HG03469 (cell line): ENCODE results near the gene L1CAM.

Experiments
- ATAC-seq: cut with Tn5 transposase; IDR thresholded peaks from one replicate; pipeline ENCODE4 v1.9.1; 2021; ENCODE audit warnings: mild to moderate bottlenecking, moderate library complexity, moderate number of reproducible peaks; ENCODE audit not compliant: unreplicated experiment

Gene L1CAM, protein sequence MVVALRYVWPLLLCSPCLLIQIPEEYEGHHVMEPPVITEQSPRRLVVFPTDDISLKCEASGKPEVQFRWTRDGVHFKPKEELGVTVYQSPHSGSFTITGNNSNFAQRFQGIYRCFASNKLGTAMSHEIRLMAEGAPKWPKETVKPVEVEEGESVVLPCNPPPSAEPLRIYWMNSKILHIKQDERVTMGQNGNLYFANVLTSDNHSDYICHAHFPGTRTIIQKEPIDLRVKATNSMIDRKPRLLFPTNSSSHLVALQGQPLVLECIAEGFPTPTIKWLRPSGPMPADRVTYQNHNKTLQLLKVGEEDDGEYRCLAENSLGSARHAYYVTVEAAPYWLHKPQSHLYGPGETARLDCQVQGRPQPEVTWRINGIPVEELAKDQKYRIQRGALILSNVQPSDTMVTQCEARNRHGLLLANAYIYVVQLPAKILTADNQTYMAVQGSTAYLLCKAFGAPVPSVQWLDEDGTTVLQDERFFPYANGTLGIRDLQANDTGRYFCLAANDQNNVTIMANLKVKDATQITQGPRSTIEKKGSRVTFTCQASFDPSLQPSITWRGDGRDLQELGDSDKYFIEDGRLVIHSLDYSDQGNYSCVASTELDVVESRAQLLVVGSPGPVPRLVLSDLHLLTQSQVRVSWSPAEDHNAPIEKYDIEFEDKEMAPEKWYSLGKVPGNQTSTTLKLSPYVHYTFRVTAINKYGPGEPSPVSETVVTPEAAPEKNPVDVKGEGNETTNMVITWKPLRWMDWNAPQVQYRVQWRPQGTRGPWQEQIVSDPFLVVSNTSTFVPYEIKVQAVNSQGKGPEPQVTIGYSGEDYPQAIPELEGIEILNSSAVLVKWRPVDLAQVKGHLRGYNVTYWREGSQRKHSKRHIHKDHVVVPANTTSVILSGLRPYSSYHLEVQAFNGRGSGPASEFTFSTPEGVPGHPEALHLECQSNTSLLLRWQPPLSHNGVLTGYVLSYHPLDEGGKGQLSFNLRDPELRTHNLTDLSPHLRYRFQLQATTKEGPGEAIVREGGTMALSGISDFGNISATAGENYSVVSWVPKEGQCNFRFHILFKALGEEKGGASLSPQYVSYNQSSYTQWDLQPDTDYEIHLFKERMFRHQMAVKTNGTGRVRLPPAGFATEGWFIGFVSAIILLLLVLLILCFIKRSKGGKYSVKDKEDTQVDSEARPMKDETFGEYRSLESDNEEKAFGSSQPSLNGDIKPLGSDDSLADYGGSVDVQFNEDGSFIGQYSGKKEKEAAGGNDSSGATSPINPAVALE

GRCh38 chrX:153885968-153886903 is at the start of gene L1CAM:
Gene L1CAM, minus strand, starts transcription at chrX:153886173. Its CDS starts 10,337 bp downstream, at chrX:153875836.
- no peak for ATAC-seq

DNA sequence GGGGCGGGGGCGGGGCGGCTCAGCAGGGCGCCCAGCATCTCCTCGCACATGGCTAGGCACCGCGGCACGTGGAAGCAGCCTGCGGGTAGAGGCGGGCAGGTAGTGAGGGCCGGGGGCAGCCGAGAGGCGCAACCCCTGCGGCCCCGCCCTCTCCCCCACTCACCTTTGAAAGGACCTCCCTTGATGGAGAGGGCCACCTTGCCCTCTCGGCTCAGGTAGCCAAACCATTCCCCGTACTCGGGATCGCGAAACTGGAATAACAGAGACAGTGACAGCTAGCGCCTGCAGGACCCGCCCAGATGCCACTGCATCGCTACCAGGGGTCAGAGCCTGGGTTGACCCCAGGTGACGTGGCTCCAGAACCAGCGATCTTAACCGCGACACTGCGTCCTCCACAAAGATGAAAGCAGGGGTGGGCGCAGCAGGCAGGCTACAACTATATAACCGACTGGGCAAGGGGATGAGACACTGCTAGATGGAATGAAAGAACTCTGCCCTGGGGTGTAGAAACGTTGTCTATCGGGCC is 49.4 kb upstream of the L1CAM start:
- no peak for ATAC-seq

DNA sequence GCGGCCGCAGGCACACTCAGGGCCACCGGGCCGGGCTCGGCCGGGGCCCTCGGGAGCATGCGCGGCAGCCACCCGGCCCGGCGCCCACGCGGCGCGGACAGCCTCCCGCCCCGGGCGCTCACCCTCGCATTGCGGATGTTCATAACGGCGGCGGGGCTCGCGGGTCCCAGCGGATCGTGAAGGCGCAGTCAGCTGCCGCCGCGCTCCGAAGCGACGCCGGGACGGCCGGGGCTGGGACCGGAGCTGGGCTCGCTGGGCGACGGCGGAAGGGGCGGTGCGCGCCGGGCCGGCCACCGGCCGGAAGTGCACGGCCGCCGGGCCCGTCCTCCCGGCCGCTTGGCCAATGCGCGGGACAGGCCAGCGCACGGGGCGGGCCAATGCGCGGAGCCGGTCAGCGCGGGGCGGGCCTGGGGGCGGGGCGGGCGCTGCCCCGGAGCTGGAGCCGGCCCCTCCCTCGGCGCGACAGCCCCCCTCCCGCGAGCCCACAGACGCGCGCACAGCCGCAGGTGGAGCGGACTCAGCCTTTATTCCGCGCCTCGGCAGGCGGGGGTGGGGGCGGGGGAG is 48.9 kb upstream of the L1CAM start, which contains the start of gene NAA10:
Gene NAA10, minus strand, starts transcription at position 276 of the 564 bp plus-strand sequence. Its CDS starts 133 bp downstream, at position 143.
- no peak for ATAC-seq

- no peak for ATAC-seq
Measured at GRCh38 chrX:153934148-153934761, 48.3 kb upstream of the L1CAM start.

- ATAC-seq: no peak
Measured at GRCh38 chrX:153933748-153934147, 47.8 kb upstream of the L1CAM start.

- no peak for ATAC-seq
Measured at GRCh38 chrX:153932220-153932915, 46.4 kb upstream of the L1CAM start.

- no peak for ATAC-seq
Measured at GRCh38 chrX:153931748-153932147, 45.8 kb upstream of the L1CAM start.

- no peak for ATAC-seq
Measured at GRCh38 chrX:153931151-153931550, 45.2 kb upstream of the L1CAM start.

GRCh38 chrX:153930011-153930910 is 44.3 kb upstream of the L1CAM start:
- no peak for ATAC-seq

DNA sequence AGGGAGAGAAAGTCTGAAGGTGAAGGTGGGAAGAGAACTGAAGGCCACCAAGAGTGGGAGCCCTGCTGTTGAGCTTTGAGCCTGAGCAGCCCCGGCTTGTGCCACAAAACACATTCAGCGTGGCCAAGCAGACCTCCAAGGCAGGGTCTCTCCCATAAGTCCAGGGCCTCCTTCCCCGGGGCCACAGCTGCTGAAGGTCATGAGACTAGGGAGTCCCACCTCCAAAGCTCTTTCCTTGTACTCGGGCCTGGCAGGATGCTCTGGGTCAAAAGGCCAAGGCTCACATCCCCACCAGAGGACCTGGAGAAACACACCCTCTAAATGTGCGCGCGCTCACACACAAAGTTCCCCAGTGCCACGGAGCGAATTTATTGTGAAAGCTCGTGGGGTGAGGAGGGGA is 43.6 kb upstream of the L1CAM start:
- ATAC-seq: no peak

DNA sequence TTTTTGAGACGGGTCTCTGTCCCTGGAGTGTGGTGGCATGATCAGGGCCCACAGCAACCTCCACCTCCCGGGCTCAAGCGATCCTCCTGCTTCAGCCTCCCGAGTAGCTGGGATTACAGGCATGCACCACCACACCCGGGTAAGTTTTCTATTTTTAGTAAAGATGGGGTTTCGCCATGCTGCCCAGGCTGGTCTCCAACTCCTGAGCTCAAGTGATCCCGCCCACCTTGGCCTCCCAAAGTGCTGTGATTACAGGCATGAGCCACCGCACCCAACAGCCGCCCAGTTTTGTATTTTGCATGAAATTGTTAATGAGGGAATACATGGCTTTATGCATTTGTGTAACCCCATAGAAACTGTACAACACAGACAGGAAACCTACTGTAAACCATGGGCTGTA is 42.9 kb upstream of the L1CAM start:
- ATAC-seq: no peak

DNA sequence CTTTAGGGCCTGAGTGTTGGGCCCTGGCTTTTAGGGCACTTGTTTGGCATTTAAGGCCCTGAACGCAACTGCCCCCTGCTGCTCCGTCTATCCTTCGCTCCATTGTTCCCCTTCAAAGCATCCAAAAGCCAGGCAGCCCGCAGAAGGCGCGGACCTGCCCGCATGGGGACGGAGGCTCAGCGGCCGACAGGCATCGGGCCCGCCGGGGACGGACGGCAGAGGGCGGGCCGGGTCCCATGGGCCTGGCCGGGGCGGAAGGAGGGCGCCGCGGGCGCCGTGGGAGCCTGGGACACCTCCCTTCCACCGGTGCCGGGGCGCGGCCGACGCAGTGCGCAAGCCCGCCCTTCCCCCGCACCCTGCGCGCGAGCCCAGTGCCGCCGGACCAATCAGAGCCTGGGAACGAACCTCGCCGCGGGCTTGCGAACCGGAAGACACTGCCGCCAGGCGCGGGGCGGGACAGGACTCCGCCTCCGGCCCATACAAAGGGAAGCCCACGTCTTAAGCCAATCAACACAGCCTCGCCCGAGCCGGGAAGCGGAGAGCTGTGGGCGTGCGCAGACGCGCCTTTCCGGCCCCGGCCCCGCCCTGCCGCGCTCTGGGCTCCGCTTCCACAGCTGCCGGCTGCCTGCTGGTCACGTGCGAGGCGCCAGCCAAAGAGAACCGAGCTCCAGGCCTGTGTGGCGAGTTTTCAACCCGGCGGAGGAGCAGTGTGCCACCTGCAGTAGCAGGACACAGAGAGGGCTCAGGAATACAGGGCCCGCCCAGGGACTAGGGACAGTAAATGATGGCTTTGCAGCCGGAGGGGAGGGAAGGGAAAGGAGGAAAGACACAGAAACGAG is 42.2 kb upstream of the L1CAM start:
- peak; percentile 66 for ATAC-seq

GRCh38 chrX:153927672-153927921 is 41.6 kb upstream of the L1CAM start:
- ATAC-seq: no peak

DNA sequence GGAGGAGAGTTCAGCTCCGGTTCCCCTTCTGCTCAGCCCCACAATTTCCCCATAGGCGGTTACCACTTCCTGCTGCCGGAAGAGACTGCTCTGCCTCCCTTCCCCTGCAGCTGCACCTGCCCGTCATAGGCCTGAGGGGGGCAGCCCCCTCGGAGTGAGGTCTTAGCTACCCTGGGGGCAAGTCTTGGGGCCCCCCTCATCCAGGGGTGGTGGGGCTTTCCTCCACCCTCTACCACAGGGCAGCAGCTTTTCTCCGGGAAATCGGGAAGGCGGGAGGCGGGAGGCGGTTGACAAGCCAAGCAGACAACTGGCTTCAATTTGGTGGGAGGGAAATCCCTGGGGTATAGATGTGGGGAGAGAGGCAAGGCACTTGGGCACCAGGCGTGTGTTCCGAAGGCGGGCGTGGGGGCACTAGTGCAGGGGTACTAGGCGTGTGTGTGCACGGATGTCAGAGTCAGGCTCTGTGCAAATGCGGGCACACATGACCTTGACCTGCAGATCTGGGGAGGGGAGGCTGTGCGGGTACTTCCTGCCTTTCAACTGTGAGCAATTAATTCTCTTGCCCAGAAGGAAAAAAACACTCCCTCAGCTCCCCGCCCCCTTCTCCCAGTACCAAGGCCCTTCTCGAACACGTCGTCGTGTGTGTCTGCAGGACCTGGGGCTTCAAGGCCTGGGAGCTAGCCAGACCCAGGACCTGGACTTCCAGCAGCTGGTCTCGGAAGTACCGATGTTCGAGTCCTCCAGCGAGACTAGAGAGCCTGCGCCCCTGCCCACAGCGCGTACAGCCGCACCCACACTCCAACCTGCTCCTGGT is 41.1 kb upstream of the L1CAM start:
- no peak for ATAC-seq

DNA sequence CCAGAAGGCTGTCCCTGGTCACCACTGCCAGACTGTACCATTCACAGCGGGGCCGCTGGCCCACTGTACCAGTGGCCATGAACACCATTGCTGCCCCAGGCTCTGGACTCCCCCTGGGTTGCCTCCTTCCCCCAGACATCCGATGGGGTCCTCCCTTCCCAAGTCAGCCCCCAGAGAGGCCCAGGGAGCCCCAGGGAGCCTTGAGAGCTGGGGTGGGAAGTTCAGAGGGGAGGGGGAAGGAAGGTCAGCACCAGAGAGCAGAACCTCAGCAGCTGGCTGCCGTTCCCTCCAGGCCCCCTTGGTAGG is 40.5 kb upstream of the L1CAM start:
- ATAC-seq: no peak
